Measurements from ENCODE around the gene KIAA0513.

DNA sequence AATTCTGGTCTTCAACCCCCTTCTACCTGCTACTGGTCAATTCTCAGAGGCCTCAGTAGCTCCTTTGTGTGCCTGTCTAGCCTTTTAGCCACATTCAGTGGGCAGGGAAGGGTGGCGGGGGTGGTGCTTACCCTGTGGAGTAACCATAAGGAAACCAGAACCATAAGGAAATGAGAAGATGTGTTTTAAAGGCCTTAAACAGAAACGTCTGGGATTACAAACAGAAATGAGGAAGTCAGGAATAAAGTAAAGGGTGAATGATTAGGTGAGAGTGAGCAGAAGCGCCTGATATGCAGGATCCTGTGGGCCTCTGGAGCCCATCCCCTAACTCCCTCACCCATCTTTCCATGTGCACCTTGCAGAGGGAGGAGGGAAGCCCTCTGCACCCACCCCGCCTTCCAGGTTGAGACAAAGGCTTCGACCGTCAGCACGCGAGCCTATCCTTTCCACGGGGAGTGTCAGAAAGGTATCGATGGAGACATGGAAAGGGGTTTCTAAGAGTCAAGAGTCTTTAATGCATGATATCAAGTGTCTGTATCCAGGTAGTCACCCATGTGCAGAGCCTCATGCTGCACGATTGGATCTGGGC, 20.4 kb downstream of the KIAA0513 start:
- TF ChIP-seq, protein P1, sequence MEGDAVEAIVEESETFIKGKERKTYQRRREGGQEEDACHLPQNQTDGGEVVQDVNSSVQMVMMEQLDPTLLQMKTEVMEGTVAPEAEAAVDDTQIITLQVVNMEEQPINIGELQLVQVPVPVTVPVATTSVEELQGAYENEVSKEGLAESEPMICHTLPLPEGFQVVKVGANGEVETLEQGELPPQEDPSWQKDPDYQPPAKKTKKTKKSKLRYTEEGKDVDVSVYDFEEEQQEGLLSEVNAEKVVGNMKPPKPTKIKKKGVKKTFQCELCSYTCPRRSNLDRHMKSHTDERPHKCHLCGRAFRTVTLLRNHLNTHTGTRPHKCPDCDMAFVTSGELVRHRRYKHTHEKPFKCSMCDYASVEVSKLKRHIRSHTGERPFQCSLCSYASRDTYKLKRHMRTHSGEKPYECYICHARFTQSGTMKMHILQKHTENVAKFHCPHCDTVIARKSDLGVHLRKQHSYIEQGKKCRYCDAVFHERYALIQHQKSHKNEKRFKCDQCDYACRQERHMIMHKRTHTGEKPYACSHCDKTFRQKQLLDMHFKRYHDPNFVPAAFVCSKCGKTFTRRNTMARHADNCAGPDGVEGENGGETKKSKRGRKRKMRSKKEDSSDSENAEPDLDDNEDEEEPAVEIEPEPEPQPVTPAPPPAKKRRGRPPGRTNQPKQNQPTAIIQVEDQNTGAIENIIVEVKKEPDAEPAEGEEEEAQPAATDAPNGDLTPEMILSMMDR (IDR thresholded peaks at IDR 0.05; ENCODE audit: low read length) = no peak
- no peak for TF ChIP-seq EZH2 (IDR thresholded peaks at IDR 0.05; ENCODE audit: borderline replicate concordance, low read length)

Measured in OCI-LY1 (cell line).